IMR-90 (cell line): ENCODE results near the gene GLT1D1. TPM values are rescaled to one million over a fixed set of nuclear protein-coding genes. Genes with fewer than 3 reads are reported as not detected.

ENCODE experiments used
- ATAC-seq: fragments of 200-7000 bp; cut with Tn5 transposase; 2 replicates; pipeline ENCODE4 v1.9.1; 2020; ENCODE audit warnings: low read depth, mild to moderate bottlenecking, moderate library complexity
- BruUV-seq: library from RNA; stranded (reverse); fragments of 400-500 nt; replicated peaks from 2 replicates; lab custom pipeline; 2021; lab: Mats Ljungman, UMichigan
- CTCF ChIA-PET: fragments of 300-600 bp; formaldehyde crosslinking; extraction: SDS; loops from one replicate; lab custom pipeline; 2021; ENCODE audit warnings: antibody characterized with exemption; lab: Yijun Ruan, JAX
- POLR2A ChIA-PET: fragments of 300-600 bp; sonication (Branson Sonifier 250); formaldehyde crosslinking; loops from one replicate; lab custom pipeline; 2022; ENCODE audit warnings: antibody characterized with exemption; ENCODE audit not compliant: unreplicated experiment; lab: Charles Lee
- DNase-seq: peaks from one replicate; pipeline ENCODE4 v3.0.0; 2013
- H2AFZ ChIP-seq: replicated peaks from 2 replicates; pipeline ENCODE3; 2013; ENCODE audit warnings: low read length, mild to moderate bottlenecking; ENCODE audit not compliant: poor library complexity
- H2AK5ac ChIP-seq: 2 replicates; pipeline ENCODE4 v1.6.1; 2013; ENCODE audit warnings: low read depth, low read length, inconsistent platforms
- H2AK9ac ChIP-seq: replicated peaks from 2 replicates; pipeline ENCODE3; 2013; ENCODE audit warnings: mild to moderate bottlenecking, low read depth, low read length, moderate library complexity; ENCODE audit not compliant: poor library complexity
- H2BK120ac ChIP-seq: 2 replicates; pipeline ENCODE4 v1.6.1; 2013; ENCODE audit warnings: low read depth, low read length, inconsistent platforms
- H2BK15ac ChIP-seq: 3 replicates; pipeline ENCODE4 v1.6.1; 2013; ENCODE audit warnings: low read depth, low read length, inconsistent platforms
- H2BK20ac ChIP-seq: 2 replicates; pipeline ENCODE4 v1.6.1; 2013; ENCODE audit warnings: low read depth, mild to moderate bottlenecking, inconsistent platforms, low read length, moderate library complexity
- H2BK5ac ChIP-seq: 2 replicates; pipeline ENCODE4 v1.6.1; 2013; ENCODE audit warnings: mild to moderate bottlenecking, low read depth, low read length, inconsistent platforms; ENCODE audit not compliant: poor library complexity, severe bottlenecking
- H3K14ac ChIP-seq: replicated peaks from 2 replicates; pipeline ENCODE4 v1.6.1; 2013; ENCODE audit warnings: low read depth, low read length, inconsistent platforms
- H3K18ac ChIP-seq: 2 replicates; pipeline ENCODE4 v1.6.1; 2013; ENCODE audit warnings: low read depth, low read length, control low read depth
- H3K23ac ChIP-seq: 2 replicates; pipeline ENCODE4 v1.6.1; 2013; ENCODE audit warnings: low read depth, low read length, inconsistent platforms
- H3K27ac ChIP-seq: 2 replicates; pipeline ENCODE4 v1.5.1; 2013; ENCODE audit warnings: mild to moderate bottlenecking, control low read depth, low read length; ENCODE audit not compliant: insufficient read depth
- H3K27me3 ChIP-seq: 2 replicates; pipeline ENCODE4 v1.6.1; 2013; ENCODE audit warnings: low read length; ENCODE audit not compliant: control insufficient read depth, insufficient read depth
- H3K36me3 ChIP-seq: 2 replicates; pipeline ENCODE4 v1.6.1; 2013; ENCODE audit warnings: low read length, mixed read lengths; ENCODE audit not compliant: control insufficient read depth, insufficient read depth
- H3K4ac ChIP-seq: 2 replicates; pipeline ENCODE4 v1.6.1; 2013; ENCODE audit warnings: low read depth, low read length, inconsistent platforms
- H3K4me1 ChIP-seq: 2 replicates; pipeline ENCODE4 v1.6.1; 2013; ENCODE audit warnings: low read length, mixed read lengths; ENCODE audit not compliant: control insufficient read depth, insufficient read depth
- H3K4me2 ChIP-seq: 2 replicates; pipeline ENCODE4 v1.6.1; 2013; ENCODE audit warnings: low read depth, mild to moderate bottlenecking, control low read depth, low read length, moderate library complexity
- H3K4me3 ChIP-seq: 2 replicates; pipeline ENCODE4 v1.5.1; 2013; ENCODE audit warnings: low read depth, mild to moderate bottlenecking, control low read depth, low read length, moderate library complexity; ENCODE audit not compliant: insufficient read depth
- H3K56ac ChIP-seq: 2 replicates; pipeline ENCODE4 v1.6.1; 2013; ENCODE audit warnings: low read length, inconsistent platforms; ENCODE audit not compliant: insufficient read depth; ENCODE audit errors: extremely low read depth
- H3K79me1 ChIP-seq, 2 experiments: 2 replicates each; pipeline ENCODE4 v1.6.1; 2013; ENCODE audit warnings: low read length in 2 of 2, inconsistent platforms in 1 of 2, low read depth in 1 of 2
- H3K9ac ChIP-seq: 2 replicates; pipeline ENCODE4 v1.6.1; 2013; ENCODE audit warnings: low read depth, low read length, control low read depth
- H3K9me1 ChIP-seq: 2 replicates; pipeline ENCODE4 v1.6.1; 2013; ENCODE audit warnings: low read length, inconsistent platforms; ENCODE audit not compliant: insufficient read depth
- H3K9me3 ChIP-seq: 2 replicates; pipeline ENCODE4 v1.6.1; 2013; ENCODE audit warnings: low read length; ENCODE audit not compliant: control insufficient read depth, insufficient read depth
- H4K20me1 ChIP-seq: 2 replicates; pipeline ENCODE4 v1.6.1; 2013; ENCODE audit warnings: low read length, inconsistent platforms; ENCODE audit not compliant: insufficient read depth
- H4K5ac ChIP-seq: 2 replicates; pipeline ENCODE4 v1.6.1; 2013; ENCODE audit warnings: mild to moderate bottlenecking, low read depth, low read length, control low read depth
- H4K8ac ChIP-seq, 2 experiments: 2 replicates each; pipeline ENCODE4 v1.6.1; 2013; ENCODE audit warnings: low read depth in 2 of 2, low read length in 2 of 2, control low read depth in 1 of 2, inconsistent platforms in 1 of 2
- H4K91ac ChIP-seq: 2 replicates; pipeline ENCODE4 v1.6.1; 2013; ENCODE audit warnings: low read depth, low read length, inconsistent platforms; ENCODE audit not compliant: insufficient read depth
- BHLHE40 ChIP-seq: fragments of 150-350 bp; IDR thresholded peaks from 2 replicates; pipeline ENCODE4 v1.6.1; 2016; ENCODE audit warnings: mild to moderate bottlenecking, low read depth, low read length
- CEBPB ChIP-seq: IDR thresholded peaks from 2 replicates; pipeline ENCODE4 v1.6.1; 2012; ENCODE audit warnings: low read depth, low read length, improper control_type of control experiment
- CHD1 ChIP-seq: IDR thresholded peaks from 2 replicates; pipeline ENCODE4 v1.6.1; 2012; ENCODE audit warnings: low read depth, low read length, improper control_type of control experiment
- FOS ChIP-seq: fragments of 150-350 bp; IDR thresholded peaks from 2 replicates; pipeline ENCODE4 v1.6.1; 2016; ENCODE audit warnings: low read depth, low read length
- MAFK ChIP-seq: IDR thresholded peaks from 2 replicates; pipeline ENCODE4 v1.6.1; 2012; ENCODE audit warnings: low read depth, low read length, improper control_type of control experiment
- MAZ ChIP-seq: IDR thresholded peaks from 2 replicates; pipeline ENCODE4 v1.6.1; 2012; ENCODE audit warnings: low read depth, mild to moderate bottlenecking, low read length, improper control_type of control experiment, moderate library complexity, borderline replicate concordance
- MXI1 ChIP-seq: IDR thresholded peaks from 2 replicates; pipeline ENCODE4 v1.6.1; 2012; ENCODE audit warnings: low read depth, mild to moderate bottlenecking, low read length, moderate library complexity, borderline replicate concordance
- NFE2L2 ChIP-seq: fragments of 150-350 bp; IDR thresholded peaks from 2 replicates; pipeline ENCODE4 v1.6.1; 2016; ENCODE audit warnings: low read depth, mild to moderate bottlenecking, low read length
- POLR2A ChIP-seq: IDR thresholded peaks from 2 replicates; pipeline ENCODE4 v1.6.1; 2012; ENCODE audit warnings: mild to moderate bottlenecking, low read depth, low read length
- RCOR1 ChIP-seq: IDR thresholded peaks from 2 replicates; pipeline ENCODE4 v1.6.1; 2012; ENCODE audit warnings: mild to moderate bottlenecking, low read length, improper control_type of control experiment; ENCODE audit not compliant: insufficient replicate concordance
- RFX5 ChIP-seq: IDR thresholded peaks from 2 replicates; pipeline ENCODE4 v1.8.0; 2012; ENCODE audit warnings: low read depth, mild to moderate bottlenecking, low read length, moderate library complexity
- WGBS, 2 experiments: methylation state at CpG; one replicate each; pipeline versions ENCODE4 v1.1.5 to v1.1.7; 2013; ENCODE audit warnings: missing lambda C conversion rate in 2 of 2; ENCODE audit not compliant: insufficient read length in 1 of 2; ENCODE audit errors: extremely low coverage in 2 of 2; 5-methylcytosine and 5-hydroxymethylcytosine counted together
- dilution Hi-C: fragments of 300-500 bp; cut with HindIII; formaldehyde crosslinking; loops from one replicate; pipeline ENCODE4 v1.14.3; 2018; ENCODE audit warnings: low sequenced_read_pairs; ENCODE audit not compliant: unreplicated experiment
- in situ Hi-C: fragments of 300-500 bp; cut with MboI; formaldehyde crosslinking; loops from 3 replicates; pipeline ENCODE4 v1.14.3; 2019; ENCODE audit warnings: low sequenced_read_pairs, inconsistent platforms, mixed read lengths
- intact Hi-C: fragments of 100-400 bp; cut with micrococcal nuclease; formaldehyde crosslinking; loops from 2 replicates; pipeline ENCODE4 v1.10.0; 2022
- polyA plus RNA-seq, 3 experiments: library from polyadenylated mRNA; depleted of rRNA; stranded (reverse); fragments of >200 nt; gene quantifications; 2 replicates each; pipeline ENCODE4 v1.2.3, GENCODE V29; 2012; ENCODE audit warnings: low replicate concordance in 1 of 3
- total RNA-seq: library from RNA; depleted of rRNA; stranded (reverse); fragments of >200 nt; gene quantifications from 2 replicates; pipeline ENCODE4 v1.2.3, GENCODE V29; 2012
- TF ChIP-seq, protein P1 (sequence below): conservative IDR thresholded peaks from 2 replicates; pipeline ENCODE4 v1.5.1; 2012; ENCODE audit warnings: mild to moderate bottlenecking, low read depth, low read length, improper control_type of control experiment
- TF ChIP-seq, protein P2 (sequence below): fragments of 150-350 bp; IDR thresholded peaks from 2 replicates; pipeline ENCODE4 v1.6.1; 2016; ENCODE audit warnings: low read depth, mild to moderate bottlenecking, low read length, moderate library complexity, borderline replicate concordance
- TF ChIP-seq, protein P3 (sequence below): fragments of 150-350 bp; IDR thresholded peaks from 2 replicates; pipeline ENCODE4 v1.6.1; 2017; ENCODE audit warnings: mild to moderate bottlenecking, antibody characterized with exemption, low read length, low read depth

The GLT1D1 gene
- total and polyA plus RNA-seq, 2 of the 4 experiments (the other 2 are of a cell fraction): not detected

DNA sequence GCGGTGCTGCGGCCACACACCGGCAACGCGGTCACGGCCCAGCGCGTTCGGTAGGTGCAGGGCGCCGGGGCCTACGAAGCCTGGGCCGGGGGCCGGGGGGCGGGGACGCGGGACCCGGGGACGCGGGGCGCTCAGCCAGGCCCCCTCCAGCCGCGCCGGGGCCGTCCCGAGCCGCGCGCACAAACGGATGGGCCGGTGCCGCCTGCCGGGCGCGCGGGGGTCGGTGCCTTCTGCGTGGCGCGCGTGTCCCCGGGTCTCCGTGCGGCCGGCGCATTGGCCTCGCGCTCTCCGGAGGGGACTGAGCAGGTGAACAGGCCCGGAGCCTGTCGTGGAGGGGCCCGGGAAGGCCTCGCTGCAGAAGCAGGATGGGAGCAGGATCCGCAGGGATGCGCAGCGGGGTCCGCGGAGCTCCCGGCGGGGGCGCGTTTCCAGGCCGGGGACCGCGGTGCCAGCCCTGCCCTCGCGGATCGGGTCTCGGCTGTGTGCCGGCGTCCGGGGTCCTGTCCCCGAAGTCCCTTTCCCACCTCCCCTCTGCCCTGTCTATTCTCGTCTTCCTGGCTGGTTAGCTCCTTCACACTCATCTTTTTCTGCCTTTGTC, 421 bp downstream of the GLT1D1 start:
- intact Hi-C loops (no loop called here), dilution Hi-C loops (no loop called here), in situ Hi-C loops (no loop called here)
- H2AFZ ChIP-seq: no peak overlapping the region
- H3K56ac ChIP-seq: no peak overlapping the region
- DNase-seq (no peak), ATAC-seq (no peak)
- H3K27ac ChIP-seq: no peak overlapping the region
- no peak overlapping the region for H2AK9ac ChIP-seq
- TF ChIP-seq RCOR1 (no peak), RFX5 (no peak), MAZ (no peak), CEBPB (no peak), CHD1 (no peak), MXI1 (no peak), POLR2A (no peak), BHLHE40 (no peak), FOS (no peak), MAFK (no peak), NFE2L2 (no peak)
- TF ChIP-seq, protein P1, sequence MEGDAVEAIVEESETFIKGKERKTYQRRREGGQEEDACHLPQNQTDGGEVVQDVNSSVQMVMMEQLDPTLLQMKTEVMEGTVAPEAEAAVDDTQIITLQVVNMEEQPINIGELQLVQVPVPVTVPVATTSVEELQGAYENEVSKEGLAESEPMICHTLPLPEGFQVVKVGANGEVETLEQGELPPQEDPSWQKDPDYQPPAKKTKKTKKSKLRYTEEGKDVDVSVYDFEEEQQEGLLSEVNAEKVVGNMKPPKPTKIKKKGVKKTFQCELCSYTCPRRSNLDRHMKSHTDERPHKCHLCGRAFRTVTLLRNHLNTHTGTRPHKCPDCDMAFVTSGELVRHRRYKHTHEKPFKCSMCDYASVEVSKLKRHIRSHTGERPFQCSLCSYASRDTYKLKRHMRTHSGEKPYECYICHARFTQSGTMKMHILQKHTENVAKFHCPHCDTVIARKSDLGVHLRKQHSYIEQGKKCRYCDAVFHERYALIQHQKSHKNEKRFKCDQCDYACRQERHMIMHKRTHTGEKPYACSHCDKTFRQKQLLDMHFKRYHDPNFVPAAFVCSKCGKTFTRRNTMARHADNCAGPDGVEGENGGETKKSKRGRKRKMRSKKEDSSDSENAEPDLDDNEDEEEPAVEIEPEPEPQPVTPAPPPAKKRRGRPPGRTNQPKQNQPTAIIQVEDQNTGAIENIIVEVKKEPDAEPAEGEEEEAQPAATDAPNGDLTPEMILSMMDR: no peak
- TF ChIP-seq, protein P2, sequence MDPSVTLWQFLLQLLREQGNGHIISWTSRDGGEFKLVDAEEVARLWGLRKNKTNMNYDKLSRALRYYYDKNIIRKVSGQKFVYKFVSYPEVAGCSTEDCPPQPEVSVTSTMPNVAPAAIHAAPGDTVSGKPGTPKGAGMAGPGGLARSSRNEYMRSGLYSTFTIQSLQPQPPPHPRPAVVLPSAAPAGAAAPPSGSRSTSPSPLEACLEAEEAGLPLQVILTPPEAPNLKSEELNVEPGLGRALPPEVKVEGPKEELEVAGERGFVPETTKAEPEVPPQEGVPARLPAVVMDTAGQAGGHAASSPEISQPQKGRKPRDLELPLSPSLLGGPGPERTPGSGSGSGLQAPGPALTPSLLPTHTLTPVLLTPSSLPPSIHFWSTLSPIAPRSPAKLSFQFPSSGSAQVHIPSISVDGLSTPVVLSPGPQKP: no peak
- TF ChIP-seq, protein P3, sequence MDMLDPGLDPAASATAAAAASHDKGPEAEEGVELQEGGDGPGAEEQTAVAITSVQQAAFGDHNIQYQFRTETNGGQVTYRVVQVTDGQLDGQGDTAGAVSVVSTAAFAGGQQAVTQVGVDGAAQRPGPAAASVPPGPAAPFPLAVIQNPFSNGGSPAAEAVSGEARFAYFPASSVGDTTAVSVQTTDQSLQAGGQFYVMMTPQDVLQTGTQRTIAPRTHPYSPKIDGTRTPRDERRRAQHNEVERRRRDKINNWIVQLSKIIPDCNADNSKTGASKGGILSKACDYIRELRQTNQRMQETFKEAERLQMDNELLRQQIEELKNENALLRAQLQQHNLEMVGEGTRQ: no peak
- POLR2A ChIA-PET: no interaction called here
- H3K4me2 ChIP-seq: no peak overlapping the region
- 6% methylated on average over 25 of the region's 74 CpGs; no CpG with 5 or more reads in 1 of the 2 experiments for WGBS, 2 experiments
- H3K4me3 ChIP-seq: no peak overlapping the region
- BruUV-seq: no TSS peak
- H3K9me3 ChIP-seq: peaks cover 3% of the 10 kb centered on the region
- no peaks in the 10 kb centered on the region for H4K20me1 ChIP-seq
- no peaks in the 10 kb centered on the region for H3K27me3 ChIP-seq
- CTCF ChIA-PET: no interaction called here
- H2BK5ac ChIP-seq: no peak overlapping the region
- H2BK15ac ChIP-seq: no peak overlapping the region
- H3K36me3 ChIP-seq: no peaks in the 10 kb centered on the region
- no peak overlapping the region for H3K23ac ChIP-seq
- no peaks in the 10 kb centered on the region for H3K9me1 ChIP-seq
- H3K4ac ChIP-seq: no peak overlapping the region
- no peaks in the 10 kb centered on the region for H3K79me1 ChIP-seq
- H2AK5ac ChIP-seq: no peak overlapping the region
- H3K18ac ChIP-seq: no peak overlapping the region
- H3K14ac ChIP-seq: no peak overlapping the region
- no peak overlapping the region for H4K91ac ChIP-seq
- no peak overlapping the region for H4K8ac ChIP-seq
- H3K9ac ChIP-seq: no peak overlapping the region
- H4K5ac ChIP-seq: no peak overlapping the region
- no peak overlapping the region for H2BK120ac ChIP-seq
- no peak overlapping the region for H2BK20ac ChIP-seq
- no peaks in the 10 kb centered on the region for H3K4me1 ChIP-seq
